GM12878 (cell line): ENCODE data around the gene PSORS1C2. TPM values are rescaled to one million over a fixed set of nuclear protein-coding genes. Genes with fewer than 3 reads are reported as not detected.

Experiments
- ATAC-seq: fragments of 200-7000 bp; cut with Tn5 transposase; 3 replicates; pipeline ENCODE4 v1.9.1; 2020; ENCODE audit warnings: mild to moderate bottlenecking, moderate library complexity
- BruUV-seq: library from RNA; stranded (reverse); fragments of 400-500 nt; replicated peaks from 2 replicates; lab custom pipeline; 2021; lab: Mats Ljungman, UMichigan
- CTCF ChIA-PET: fragments of 300-600 bp; sonication (Branson Sonifier 250); formaldehyde crosslinking; extraction: SDS; loops from one replicate; lab custom pipeline; 2021; ENCODE audit warnings: inconsistent platforms; lab: Yijun Ruan, JAX
- POLR2A ChIA-PET: fragments of 350-600 bp; formaldehyde crosslinking; extraction: SDS; loops from one replicate; lab custom pipeline; 2021; ENCODE audit warnings: inconsistent platforms; lab: Charles Lee
- RAD21 ChIA-PET: fragments of 300-600 bp; sonication (Branson Sonifier 250); formaldehyde crosslinking; loops from one replicate; lab custom pipeline; 2023; ENCODE audit warnings: antibody characterized with exemption; ENCODE audit not compliant: unreplicated experiment; lab: Charles Lee
- SMC1A ChIA-PET: fragments of 300-600 bp; sonication (Branson Sonifier 250); formaldehyde crosslinking; loops from one replicate; lab custom pipeline; 2023; ENCODE audit not compliant: unreplicated experiment, uncharacterized antibody; lab: Charles Lee
- DNase-seq: peaks from one replicate; pipeline ENCODE4 v3.0.0-alpha.2; 2011; ENCODE audit warnings: low read depth, low spot score
- FAIRE-seq: peaks from 3 replicates; lab custom pipeline; 2011; peaks lifted over from hg19 to GRCh38; lab: Jason Lieb, UNC
- H2AFZ ChIP-seq: 2 replicates; pipeline ENCODE4 v1.6.0; 2011; ENCODE audit warnings: low read depth, low read length, control low read depth; ENCODE audit not compliant: control insufficient read depth
- H3K27ac ChIP-seq: 2 replicates; pipeline ENCODE4 v1.5.1; 2011; ENCODE audit warnings: control low read depth; ENCODE audit not compliant: control insufficient read depth, insufficient read depth
- H3K27me3 ChIP-seq, 2 experiments: replicated peaks in 1 of 2; 2 replicates each; pipeline versions ENCODE4 v1.6.0 to v1.6.1; 2011; ENCODE audit warnings: low read length in 1 of 2; ENCODE audit not compliant: control insufficient read depth in 2 of 2, insufficient read depth in 2 of 2
- H3K36me3 ChIP-seq, 2 experiments: 2 replicates each; pipeline ENCODE4 v1.5.1; 2011; ENCODE audit warnings: low read length in 1 of 2; ENCODE audit not compliant: control insufficient read depth in 2 of 2, insufficient read depth in 2 of 2
- H3K4me1 ChIP-seq: 2 replicates; pipeline ENCODE4 v1.6.1; 2011; ENCODE audit warnings: mild to moderate bottlenecking, low read length, moderate library complexity, mixed read lengths; ENCODE audit not compliant: control insufficient read depth, insufficient read depth
- H3K4me2 ChIP-seq: 2 replicates; pipeline ENCODE4 v1.6.0; 2011; ENCODE audit warnings: control low read depth; ENCODE audit not compliant: control insufficient read depth, insufficient read depth
- H3K4me3 ChIP-seq: fragments of 200-600 bp; sonication (generic); 2 replicates; pipeline ENCODE4 v1.5.1; 2016
- H3K79me2 ChIP-seq: 2 replicates; pipeline ENCODE4 v1.6.0; 2011; ENCODE audit warnings: low read length; ENCODE audit not compliant: control insufficient read depth, insufficient read depth
- H3K9ac ChIP-seq: 2 replicates; pipeline ENCODE4 v1.8.0; 2011; ENCODE audit warnings: low read length, control low read depth, mixed read lengths; ENCODE audit not compliant: control insufficient read depth, insufficient read depth
- H3K9me3 ChIP-seq: replicated peaks from 3 replicates; pipeline ENCODE4 v1.5.1; 2011; ENCODE audit warnings: mild to moderate bottlenecking, low read length; ENCODE audit not compliant: control insufficient read depth, insufficient read depth
- H4K20me1 ChIP-seq: 2 replicates; pipeline ENCODE4 v1.6.0; 2011; ENCODE audit not compliant: control insufficient read depth, insufficient read depth
- CBX5 ChIP-seq: sonication (generic); IDR thresholded peaks from 2 replicates; pipeline ENCODE4 v1.6.1; 2016; ENCODE audit warnings: low read depth, moderate library complexity, mild to moderate bottlenecking, inconsistent platforms
- HSF1 ChIP-seq: fragments of 150-350 bp; IDR thresholded peaks from 2 replicates; pipeline ENCODE4 v1.6.1; 2014; ENCODE audit warnings: mild to moderate bottlenecking, low read depth, low read length
- JUNB ChIP-seq: IDR thresholded peaks from 2 replicates; pipeline ENCODE4 v1.6.1; 2016; ENCODE audit warnings: antibody characterized with exemption, mild to moderate bottlenecking
- KLF5 ChIP-seq: fragments of 450-650 bp; IDR thresholded peaks from 2 replicates; pipeline ENCODE4 v1.6.1; 2014; ENCODE audit warnings: mild to moderate bottlenecking; ENCODE audit not compliant: partially characterized antibody
- NFIC ChIP-seq: IDR thresholded peaks from 2 replicates; pipeline ENCODE4 v1.6.1; 2012; ENCODE audit warnings: low read depth, mild to moderate bottlenecking, inconsistent platforms, low read length, moderate library complexity
- PAX5 ChIP-seq: IDR thresholded peaks from 2 replicates; pipeline ENCODE4 v1.6.1; 2011; ENCODE audit warnings: low read depth, low read length, borderline replicate concordance
- PBX3 ChIP-seq: IDR thresholded peaks from 2 replicates; pipeline ENCODE4 v1.6.1; 2011; ENCODE audit warnings: mild to moderate bottlenecking, low read depth, low read length, moderate library complexity; ENCODE audit not compliant: insufficient replicate concordance
- PKNOX1 ChIP-seq: fragments of 450-650 bp; IDR thresholded peaks from 2 replicates; pipeline ENCODE4 v1.6.1; 2016; ENCODE audit warnings: mild to moderate bottlenecking
- POLR2AphosphoS2 ChIP-seq: IDR thresholded peaks from 2 replicates; pipeline ENCODE4 v1.6.1; 2011; ENCODE audit warnings: low read depth, mild to moderate bottlenecking, low read length, improper control_type of control experiment, moderate library complexity
- POU2F2 ChIP-seq: IDR thresholded peaks from 3 replicates; pipeline ENCODE4 v1.6.1; 2011; ENCODE audit warnings: low read depth, mild to moderate bottlenecking, low read length, borderline replicate concordance
- RAD51 ChIP-seq: fragments of 450-650 bp; IDR thresholded peaks from 2 replicates; pipeline ENCODE4 v1.6.1; 2016; ENCODE audit warnings: moderate library complexity, mild to moderate bottlenecking, inconsistent platforms
- RELA ChIP-seq: fragments of 450-650 bp; IDR thresholded peaks from 2 replicates; pipeline ENCODE4 v1.8.0; 2014; ENCODE audit warnings: borderline replicate concordance; ENCODE audit not compliant: partially characterized antibody
- SPI1 ChIP-seq: IDR thresholded peaks from 2 replicates; pipeline ENCODE4 v1.6.1; 2011; ENCODE audit warnings: low read depth, mild to moderate bottlenecking, low read length, moderate library complexity, borderline replicate concordance; ENCODE audit not compliant: insufficient read depth
- SUPT20H ChIP-seq: IDR thresholded peaks from 2 replicates; pipeline ENCODE4 v1.6.1; 2011; ENCODE audit warnings: low read depth, mild to moderate bottlenecking, low read length, moderate library complexity, borderline replicate concordance; ENCODE audit not compliant: control insufficient read depth
- TAF1 ChIP-seq: IDR thresholded peaks from 2 replicates; pipeline ENCODE4 v1.6.1; 2011; ENCODE audit warnings: mild to moderate bottlenecking, low read depth, low read length, borderline replicate concordance
- TCF3 ChIP-seq: IDR thresholded peaks from 2 replicates; pipeline ENCODE4 v1.6.1; 2012; ENCODE audit warnings: low read depth, mild to moderate bottlenecking, low read length, borderline replicate concordance; ENCODE audit not compliant: insufficient read depth
- YY1 ChIP-seq: IDR thresholded peaks from 2 replicates; pipeline ENCODE4 v1.6.1; 2011; ENCODE audit warnings: low read depth, mild to moderate bottlenecking, low read length
- WGBS: methylation state at CpG from one replicate; pipeline ENCODE4 v1.1.6; 2016; ENCODE audit warnings: low lambda C conversion rate; ENCODE audit not compliant: insufficient replicate concordance, insufficient coverage; ENCODE audit errors: missing lambda C conversion rate; 5-methylcytosine and 5-hydroxymethylcytosine counted together
- in situ Hi-C: fragments of 300-500 bp; cut with MboI; formaldehyde crosslinking; loops from 9 replicates; pipeline ENCODE4 v1.14.3; 2018; ENCODE audit warnings: mixed read lengths
- intact Hi-C: fragments of 100-400 bp; cut with micrococcal nuclease; formaldehyde crosslinking; loops from one replicate; pipeline ENCODE4 v1.14.2; 2022; ENCODE audit not compliant: unreplicated experiment
- polyA plus RNA-seq, 11 experiments: library from polyadenylated mRNA; depleted of rRNA in 4 of 11; unstranded in 6 of 11; stranded (reverse) in 5 of 11; fragments of >200 nt; fragmentation: Nextera tagmentation in 4 of 11; fragmentation: Illumina TruSeq in 1 of 11; extraction: Ambion mirVana in 4 of 11; extraction: Trizol in 1 of 11; gene quantifications; 1 replicate in 1 of 11; 2 replicates in 10 of 11; pipeline versions ENCODE4 v1.2.1 to v1.2.3, GENCODE V29; 2011 to 2016; ENCODE audit warnings: inconsistent platforms in 2 of 11, missing spikeins in 2 of 11, low read depth in 1 of 11
- total RNA-seq, 4 experiments: library from RNA; depleted of rRNA in 3 of 4; stranded (reverse); fragments of >200 nt in 3 of 4; fragmentation: Illumina TruSeq in 1 of 4; extraction: Trizol in 1 of 4; gene quantifications; 2 replicates each; pipeline versions ENCODE4 v1.2.1 to v1.2.3, GENCODE V29; 2013 to 2021
- TF ChIP-seq, protein P1 (sequence below): fragments of 450-650 bp; IDR thresholded peaks from 2 replicates; pipeline ENCODE4 v1.6.1; 2017; ENCODE audit warnings: mild to moderate bottlenecking, moderate library complexity

Gene PSORS1C2
- total and polyA plus RNA-seq, 10 of the 15 experiments (the other 5 are each of a cell fraction or from before 2014, with no cell fraction given): not detected

DNA sequence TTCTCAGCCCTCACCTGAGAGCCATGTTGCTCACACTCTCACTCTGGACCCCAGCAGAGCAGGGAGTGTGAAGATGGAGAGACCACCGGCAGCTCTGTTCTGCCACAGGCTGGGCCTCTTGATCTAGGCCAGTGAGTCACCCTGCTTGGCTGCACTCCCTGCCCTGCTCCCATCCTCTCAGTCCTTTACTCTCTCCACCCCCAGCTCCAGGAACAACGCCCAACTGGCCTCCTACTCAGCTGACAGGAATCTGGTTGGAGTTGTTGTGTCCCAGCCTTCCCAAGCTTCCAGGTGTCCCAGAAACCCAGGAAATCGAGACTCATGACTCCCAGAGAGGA is 24.4 kb downstream of the PSORS1C2 start, which contains the start of gene PSORS1C1:
PSORS1C1 (plus strand) TSS at position 260 of the 338 bp plus-strand sequence. CDS start 14,833 bp downstream, outside the sequence.
- BruUV-seq: no TSS peak
- Histone ChIP-seq H3K27ac (no peak within 1 kb of the TSS), H3K27me3 (peaks cover 3 to 4% of the 10 kb centered on the region in 2 experiments; a peak in 3 of 4 replicates), H3K79me2 (no peaks in the 10 kb centered on the region), H3K4me2 (no peak within 1 kb of the TSS), H2AFZ (no peak within 1 kb of the TSS; the same call in 1 of the 2 replicates), H3K4me1 (no peaks in the 10 kb centered on the region), H3K9ac (no peak within 1 kb of the TSS), H3K9me3 (no peaks in the 10 kb centered on the region), H4K20me1 (no peaks in the 10 kb centered on the region), H3K36me3 (no peaks in the 10 kb centered on the region), H3K4me3 (no peak within 1 kb of the TSS)
- ATAC-seq (no peak), DNase-seq (no peak), FAIRE-seq (no peak)
- 21% methylated on average over 2 of the region's 3 CpGs for WGBS
- ChIA-PET POLR2A (no interaction called here), CTCF (interaction anchor here (1.3 to 3.0 kb wide), 2 partner anchors 22 to 27 kb away, joined by 3 to 11 read pairs; no protein-coding TSS in a partner anchor), RAD21 (interaction anchor here (0.6 kb wide), 1 partner anchor 201 kb away, joined by 3 read pairs; no protein-coding TSS in a partner anchor), SMC1A (no interaction called here)
- intact Hi-C loops: no loop called here
- in situ Hi-C loops: no loop called here
- TF ChIP-seq POLR2AphosphoS2: no peak
- no peak for TF ChIP-seq HSF1
- TF ChIP-seq KLF5: no peak
- no peak for TF ChIP-seq SPI1
- TF ChIP-seq, protein P1, sequence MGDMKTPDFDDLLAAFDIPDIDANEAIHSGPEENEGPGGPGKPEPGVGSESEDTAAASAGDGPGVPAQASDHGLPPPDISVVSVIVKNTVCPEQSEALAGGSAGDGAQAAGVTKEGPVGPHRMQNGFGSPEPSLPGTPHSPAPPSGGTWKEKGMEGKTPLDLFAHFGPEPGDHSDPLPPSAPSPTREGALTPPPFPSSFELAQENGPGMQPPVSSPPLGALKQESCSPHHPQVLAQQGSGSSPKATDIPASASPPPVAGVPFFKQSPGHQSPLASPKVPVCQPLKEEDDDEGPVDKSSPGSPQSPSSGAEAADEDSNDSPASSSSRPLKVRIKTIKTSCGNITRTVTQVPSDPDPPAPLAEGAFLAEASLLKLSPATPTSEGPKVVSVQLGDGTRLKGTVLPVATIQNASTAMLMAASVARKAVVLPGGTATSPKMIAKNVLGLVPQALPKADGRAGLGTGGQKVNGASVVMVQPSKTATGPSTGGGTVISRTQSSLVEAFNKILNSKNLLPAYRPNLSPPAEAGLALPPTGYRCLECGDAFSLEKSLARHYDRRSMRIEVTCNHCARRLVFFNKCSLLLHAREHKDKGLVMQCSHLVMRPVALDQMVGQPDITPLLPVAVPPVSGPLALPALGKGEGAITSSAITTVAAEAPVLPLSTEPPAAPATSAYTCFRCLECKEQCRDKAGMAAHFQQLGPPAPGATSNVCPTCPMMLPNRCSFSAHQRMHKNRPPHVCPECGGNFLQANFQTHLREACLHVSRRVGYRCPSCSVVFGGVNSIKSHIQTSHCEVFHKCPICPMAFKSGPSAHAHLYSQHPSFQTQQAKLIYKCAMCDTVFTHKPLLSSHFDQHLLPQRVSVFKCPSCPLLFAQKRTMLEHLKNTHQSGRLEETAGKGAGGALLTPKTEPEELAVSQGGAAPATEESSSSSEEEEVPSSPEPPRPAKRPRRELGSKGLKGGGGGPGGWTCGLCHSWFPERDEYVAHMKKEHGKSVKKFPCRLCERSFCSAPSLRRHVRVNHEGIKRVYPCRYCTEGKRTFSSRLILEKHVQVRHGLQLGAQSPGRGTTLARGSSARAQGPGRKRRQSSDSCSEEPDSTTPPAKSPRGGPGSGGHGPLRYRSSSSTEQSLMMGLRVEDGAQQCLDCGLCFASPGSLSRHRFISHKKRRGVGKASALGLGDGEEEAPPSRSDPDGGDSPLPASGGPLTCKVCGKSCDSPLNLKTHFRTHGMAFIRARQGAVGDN: no peak
- no peak for TF ChIP-seq PKNOX1
- TF ChIP-seq PAX5: no peak
- no peak for TF ChIP-seq CBX5
- TF ChIP-seq TAF1: no peak
- no peak for TF ChIP-seq JUNB
- no peak for TF ChIP-seq YY1
- no peak for TF ChIP-seq RELA
- TF ChIP-seq POU2F2: no peak
- no peak for TF ChIP-seq PBX3
- no peak for TF ChIP-seq NFIC
- no peak for TF ChIP-seq SUPT20H
- no peak for TF ChIP-seq TCF3
- TF ChIP-seq RAD51: no peak
